Colonic mucosa (tissue), 4 donors: ENCODE results near the gene TCERG1. TPM values are rescaled to one million over a fixed set of nuclear protein-coding genes. Genes with fewer than 3 reads are reported as not detected.

Experiments
- DNase-seq: peaks from one replicate; pipeline ENCODE4 v3.0.0-alpha.2; 2020
- H3K27ac ChIP-seq: fragments of 200-600 bp; one replicate; pipeline ENCODE4 v1.8.0; 2021
- H3K27me3 ChIP-seq: fragments of 200-600 bp; one replicate; pipeline ENCODE4 v1.8.0; 2021
- H3K36me3 ChIP-seq: fragments of 200-600 bp; one replicate; pipeline ENCODE4 v1.8.0; 2021
- H3K4me1 ChIP-seq: fragments of 200-600 bp; one replicate; pipeline ENCODE4 v1.8.0; 2021; ENCODE audit warnings: mild to moderate bottlenecking
- H3K4me3 ChIP-seq: fragments of 200-600 bp; one replicate; pipeline ENCODE4 v1.8.0; 2021
- H3K9ac ChIP-seq, 2 donors: one replicate each; pipeline ENCODE4 v1.7.0; 2013; ENCODE audit warnings: control low read depth in 2 of 2, low read depth in 2 of 2, low read length in 2 of 2
- H3K9me3 ChIP-seq: fragments of 200-600 bp; one replicate; pipeline ENCODE4 v1.8.0; 2021
- CTCF ChIP-seq: fragments of 200-600 bp; IDR thresholded peaks from one replicate; pipeline ENCODE4 v1.8.0; 2022; ENCODE audit warnings: antibody characterized with exemption, mild to moderate bottlenecking
- intact Hi-C: fragments of 100-400 bp; cut with DNase I; formaldehyde crosslinking; loops from one replicate; pipeline ENCODE4 v1.14.1; 2022
- total RNA-seq, 2 donors: library from RNA; stranded (reverse); fragmentation: NEBNext Ultra II Directional in 1 of 2; extraction: Animal tissue kit (Norgen Biotek cat#: 25700) in 1 of 2; gene quantifications; one replicate each; pipeline ENCODE4 v1.2.1, GENCODE V29; 2021
- donor health status: healthy.
- donor health status: DM: no; HTN: no; CAD: no.
- donor health status: DM: no; HTN: no; CAD: no.

The TCERG1 gene
- total RNA-seq, 2 donors from 2014 or later, result 54.0 to 61.7 TPM

GRCh38 chr5:146527785-146528184 is 80.7 kb downstream of the TCERG1 start:
- no peak for TF ChIP-seq CTCF
- no peak for DNase-seq
- no peaks in the 10 kb centered on the region for H3K36me3 ChIP-seq
- no peak overlapping the region for H3K4me3 ChIP-seq
- H3K9me3 ChIP-seq, result no peaks in the 10 kb centered on the region
- no peaks in the 10 kb centered on the region for H3K27me3 ChIP-seq
- H3K9ac ChIP-seq, result no peak overlapping the region
- no peaks in the 10 kb centered on the region for H3K4me1 ChIP-seq
- intact Hi-C loops, result no loop called here
- H3K27ac ChIP-seq, result no peak overlapping the region

DNA sequence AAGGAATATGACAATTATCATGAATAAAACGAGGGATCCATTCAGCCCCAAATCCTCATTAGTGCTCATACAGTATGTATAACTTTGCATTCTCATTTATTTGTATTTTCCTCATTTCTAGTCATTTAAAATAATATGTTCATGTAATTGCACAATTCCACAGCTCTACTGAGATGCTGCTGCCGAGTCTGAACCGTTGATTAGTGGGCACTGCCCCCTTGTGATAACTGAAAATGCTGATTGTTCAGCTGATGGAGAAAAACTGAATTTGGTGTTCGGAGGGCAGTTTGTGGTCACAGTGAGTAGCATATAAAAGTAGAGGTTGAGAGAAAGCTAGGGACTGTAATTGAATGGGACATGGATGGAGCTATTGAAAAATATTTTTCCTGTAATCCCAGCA is 81.1 kb downstream of the TCERG1 start:
- H3K9me3 ChIP-seq, result no peaks in the 10 kb centered on the region
- no peak for DNase-seq
- H3K4me3 ChIP-seq, result no peak overlapping the region
- H3K4me1 ChIP-seq, result no peaks in the 10 kb centered on the region
- H3K27ac ChIP-seq, result no peak overlapping the region
- no peaks in the 10 kb centered on the region for H3K27me3 ChIP-seq
- H3K9ac ChIP-seq, result no peak overlapping the region
- intact Hi-C loops, result no loop called here
- no peaks in the 10 kb centered on the region for H3K36me3 ChIP-seq
- no peak for TF ChIP-seq CTCF

DNA sequence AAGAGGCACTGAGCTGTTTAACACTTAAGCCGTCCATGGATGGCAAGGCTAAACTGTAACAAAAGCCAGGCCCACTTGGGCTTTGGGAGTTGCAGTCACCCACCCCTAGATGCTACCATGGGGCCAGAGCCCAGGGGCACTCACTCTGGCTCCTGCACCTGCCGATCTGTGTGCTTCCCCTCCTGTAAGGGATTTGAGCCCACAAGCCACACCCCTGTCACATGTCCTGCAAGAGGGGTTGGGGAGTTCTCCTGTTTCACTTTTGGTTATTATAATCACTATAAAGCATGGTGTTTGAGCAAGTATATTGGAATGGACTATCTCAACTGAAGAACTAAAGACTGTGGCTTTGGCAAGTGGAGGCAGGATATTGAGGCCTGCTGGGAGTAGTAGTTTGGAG is 82.9 kb downstream of the TCERG1 start:
- H3K4me3 ChIP-seq, result no peak overlapping the region
- no peak overlapping the region for H3K9ac ChIP-seq
- no peaks in the 10 kb centered on the region for H3K27me3 ChIP-seq
- no peak overlapping the region for H3K27ac ChIP-seq
- no peaks in the 10 kb centered on the region for H3K36me3 ChIP-seq
- no peaks in the 10 kb centered on the region for H3K9me3 ChIP-seq
- no peak for TF ChIP-seq CTCF
- DNase-seq, result no peak
- intact Hi-C loops, result no loop called here
- H3K4me1 ChIP-seq, result no peaks in the 10 kb centered on the region

DNA sequence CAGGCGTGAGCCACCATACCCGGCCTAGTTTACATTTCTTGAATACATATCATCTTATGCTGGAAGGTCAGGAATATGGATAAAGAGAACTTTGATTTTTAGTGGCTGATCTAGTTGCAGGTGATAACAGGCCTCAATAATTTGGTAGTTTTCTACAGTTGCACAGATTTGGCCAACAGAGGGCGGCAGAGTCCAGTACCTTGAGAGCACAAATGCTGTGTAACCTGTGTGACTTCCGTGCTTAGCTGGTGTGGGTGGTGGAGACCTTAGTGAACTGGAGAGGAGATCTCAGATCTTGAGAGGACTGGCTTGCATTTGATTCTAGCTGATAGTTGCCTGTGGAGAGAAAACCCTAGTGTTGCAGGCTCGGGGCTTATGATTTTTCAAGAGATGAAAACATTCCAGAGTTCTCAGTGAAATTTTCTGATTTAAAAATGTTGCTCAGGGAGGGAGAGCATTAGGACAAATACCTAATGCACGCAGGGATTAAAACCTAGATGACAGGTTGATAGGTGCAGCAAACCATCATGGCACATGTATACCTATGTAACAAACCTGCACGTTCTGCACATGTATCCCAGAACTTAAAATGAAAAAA is 86.2 kb downstream of the TCERG1 start:
- peak; percentile 61 for TF ChIP-seq CTCF
- Histone ChIP-seq H3K27me3 (no peaks in the 10 kb centered on the region), H3K36me3 (no peaks in the 10 kb centered on the region), H3K9ac (no peak overlapping the region), H3K4me3 (no peak overlapping the region), H3K4me1 (no peaks in the 10 kb centered on the region), H3K27ac (no peak overlapping the region), H3K9me3 (no peaks in the 10 kb centered on the region)
- intact Hi-C loops, result no loop called here
- DNase-seq, result peak; percentile 71

DNA sequence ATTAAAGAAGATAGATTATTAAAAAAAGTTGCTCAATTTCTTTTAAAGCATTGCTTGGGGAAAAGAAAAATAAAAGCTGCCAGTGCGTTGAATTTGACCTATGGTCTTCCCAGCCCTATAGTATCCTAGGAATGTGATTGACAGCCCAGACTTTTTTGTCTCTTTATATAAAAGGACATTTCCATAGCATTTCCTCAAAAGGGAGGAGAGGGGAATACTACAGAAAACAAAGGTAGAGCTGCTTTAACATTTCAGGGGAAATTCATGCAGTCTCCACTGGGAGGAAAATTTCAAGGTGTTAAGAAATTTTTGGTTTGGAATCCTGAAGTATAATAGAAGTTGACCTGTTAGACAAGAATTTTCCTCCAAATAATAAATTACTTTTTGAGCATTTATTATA is 86.7 kb downstream of the TCERG1 start:
- H3K27me3 ChIP-seq, result no peaks in the 10 kb centered on the region
- no peaks in the 10 kb centered on the region for H3K4me1 ChIP-seq
- H3K36me3 ChIP-seq, result no peaks in the 10 kb centered on the region
- H3K9me3 ChIP-seq, result no peaks in the 10 kb centered on the region
- no peak for DNase-seq
- intact Hi-C loops, result no loop called here
- no peak overlapping the region for H3K4me3 ChIP-seq
- H3K27ac ChIP-seq, result no peak overlapping the region
- no peak overlapping the region for H3K9ac ChIP-seq
- TF ChIP-seq CTCF, result no peak

DNA sequence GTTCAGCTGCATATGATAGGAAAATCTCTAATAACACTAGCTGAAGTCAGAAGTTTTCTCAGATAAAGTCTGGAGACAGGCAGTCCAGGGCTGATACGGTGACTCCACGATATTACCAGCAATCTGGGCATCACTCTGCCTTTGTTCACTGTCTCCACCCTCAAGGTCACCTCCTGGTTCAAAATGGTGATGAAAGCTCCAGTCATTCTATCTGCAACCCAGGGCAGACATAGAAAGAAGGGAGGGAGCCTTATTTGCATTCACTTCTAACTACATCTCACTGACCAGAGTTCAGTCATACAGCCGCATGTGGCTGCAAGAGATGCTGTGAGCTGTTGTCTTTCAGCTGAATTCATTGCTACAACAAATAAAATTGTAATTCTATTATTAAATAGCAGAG is 91.3 kb downstream of the TCERG1 start:
- Histone ChIP-seq H3K9ac (no peak overlapping the region), H3K9me3 (no peaks in the 10 kb centered on the region), H3K27ac (no peak overlapping the region), H3K4me3 (no peak overlapping the region), H3K4me1 (no peaks in the 10 kb centered on the region), H3K27me3 (no peaks in the 10 kb centered on the region), H3K36me3 (no peaks in the 10 kb centered on the region)
- DNase-seq, result no peak
- intact Hi-C loops, result no loop called here
- no peak for TF ChIP-seq CTCF
